Effector memory CD4-positive, alpha-beta T cell (primary cell): ENCODE data around the gene PEG3.

Experiments
- DNase-seq, 3 donors: peaks; one replicate each; pipeline ENCODE4 v3.0.0-alpha.2; 2020
- H3K27ac ChIP-seq: 2 replicates; pipeline ENCODE4 v1.7.0; 2013; ENCODE audit warnings: mild to moderate bottlenecking, low read length, moderate library complexity; ENCODE audit not compliant: insufficient read depth, poor library complexity, severe bottlenecking
- H3K27me3 ChIP-seq: replicated peaks from 2 replicates; pipeline ENCODE4 v1.7.0; 2013; ENCODE audit warnings: mild to moderate bottlenecking, low read length; ENCODE audit not compliant: insufficient read depth, control insufficient read depth, poor library complexity, severe bottlenecking
- H3K36me3 ChIP-seq: 2 replicates; pipeline ENCODE4 v1.7.0; 2013; ENCODE audit warnings: mild to moderate bottlenecking, low read length, moderate library complexity; ENCODE audit not compliant: control insufficient read depth, insufficient read depth
- H3K4me1 ChIP-seq: 2 replicates; pipeline ENCODE4 v1.7.0; 2013; ENCODE audit warnings: low read length, mild to moderate bottlenecking; ENCODE audit not compliant: control insufficient read depth, insufficient read depth, poor library complexity, severe bottlenecking
- H3K4me3 ChIP-seq: 2 replicates; pipeline ENCODE4 v1.7.0; 2013; ENCODE audit warnings: low read length, low read depth, mild to moderate bottlenecking; ENCODE audit not compliant: insufficient read depth, poor library complexity, severe bottlenecking
- H3K9me3 ChIP-seq: 2 replicates; pipeline ENCODE4 v1.7.0; 2013; ENCODE audit warnings: mild to moderate bottlenecking, low read length, moderate library complexity; ENCODE audit not compliant: control insufficient read depth

PEG3 gene

GRCh38 chr19:56831255-56831654 lies 9.3 kb downstream of the PEG3 start:
- Histone ChIP-seq H3K4me1 (no peaks in the 10 kb centered on the region), H3K27ac (no peak overlapping the region), H3K4me3 (no peak overlapping the region), H3K36me3 (no peaks in the 10 kb centered on the region), H3K9me3 (peaks cover 2% of the 10 kb centered on the region), H3K27me3 (no peaks in the 10 kb centered on the region)
- no peak for DNase-seq

GRCh38 chr19:56829596-56829995 lies 10.9 kb downstream of the PEG3 start:
- Histone ChIP-seq H3K4me3 (no peak overlapping the region), H3K27me3 (no peaks in the 10 kb centered on the region), H3K27ac (no peak overlapping the region)

GRCh38 chr19:56827708-56828107 lies 12.8 kb downstream of the PEG3 start:
- H3K4me1 ChIP-seq, result no peaks in the 10 kb centered on the region
- no peaks in the 10 kb centered on the region for H3K27me3 ChIP-seq
- no peaks in the 10 kb centered on the region for H3K36me3 ChIP-seq
- H3K9me3 ChIP-seq, result no peaks in the 10 kb centered on the region
- DNase-seq, result no peak
- no peak overlapping the region for H3K4me3 ChIP-seq
- no peak overlapping the region for H3K27ac ChIP-seq

More at GRCh38 chr19:56829596-56829995, 10.9 kb downstream of the PEG3 start:
- Histone ChIP-seq H3K36me3 (no peaks in the 10 kb centered on the region), H3K4me1 (no peaks in the 10 kb centered on the region), H3K9me3 (peaks cover 2% of the 10 kb centered on the region)
- no peak for DNase-seq

GRCh38 chr19:56823956-56824355 lies 16.6 kb downstream of the PEG3 start:
- DNase-seq, result no peak
- no peak overlapping the region for H3K4me3 ChIP-seq
- H3K27ac ChIP-seq, result no peak overlapping the region
- no peaks in the 10 kb centered on the region for H3K36me3 ChIP-seq
- no peaks in the 10 kb centered on the region for H3K4me1 ChIP-seq
- H3K27me3 ChIP-seq, result no peaks in the 10 kb centered on the region
- H3K9me3 ChIP-seq, result no peaks in the 10 kb centered on the region

GRCh38 chr19:56823417-56823816 lies 17.1 kb downstream of the PEG3 start:
- no peak overlapping the region for H3K4me3 ChIP-seq
- H3K27ac ChIP-seq, result no peak overlapping the region
- H3K4me1 ChIP-seq, result no peaks in the 10 kb centered on the region
- no peaks in the 10 kb centered on the region for H3K9me3 ChIP-seq
- DNase-seq, result no peak
- no peaks in the 10 kb centered on the region for H3K36me3 ChIP-seq
- H3K27me3 ChIP-seq, result no peaks in the 10 kb centered on the region

GRCh38 chr19:56822755-56823154 lies 17.8 kb downstream of the PEG3 start:
- no peak overlapping the region for H3K4me3 ChIP-seq

GRCh38 chr19:56821675-56822074 lies 18.9 kb downstream of the PEG3 start:
- no peak overlapping the region for H3K27ac ChIP-seq
- DNase-seq, result no peak
- H3K4me3 ChIP-seq, result no peak overlapping the region
- H3K9me3 ChIP-seq, result no peaks in the 10 kb centered on the region
- no peaks in the 10 kb centered on the region for H3K4me1 ChIP-seq
- no peaks in the 10 kb centered on the region for H3K27me3 ChIP-seq
- H3K36me3 ChIP-seq, result no peaks in the 10 kb centered on the region

More at GRCh38 chr19:56822755-56823154, 17.8 kb downstream of the PEG3 start:
- H3K36me3 ChIP-seq, result no peaks in the 10 kb centered on the region
- no peak for DNase-seq
- no peaks in the 10 kb centered on the region for H3K9me3 ChIP-seq
- no peaks in the 10 kb centered on the region for H3K4me1 ChIP-seq
- H3K27me3 ChIP-seq, result no peaks in the 10 kb centered on the region
- no peak overlapping the region for H3K27ac ChIP-seq

GRCh38 chr19:56821209-56821608 lies 19.3 kb downstream of the PEG3 start:
- Histone ChIP-seq H3K27ac (no peak overlapping the region), H3K4me3 (no peak overlapping the region), H3K4me1 (no peaks in the 10 kb centered on the region), H3K9me3 (no peaks in the 10 kb centered on the region), H3K36me3 (no peaks in the 10 kb centered on the region), H3K27me3 (no peaks in the 10 kb centered on the region)
- no peak for DNase-seq

GRCh38 chr19:56819166-56819565 lies 21.4 kb downstream of the PEG3 start:
- H3K9me3 ChIP-seq, result peaks cover 4% of the 10 kb centered on the region
- H3K36me3 ChIP-seq, result no peaks in the 10 kb centered on the region
- H3K27me3 ChIP-seq, result no peaks in the 10 kb centered on the region
- H3K4me3 ChIP-seq, result no peak overlapping the region
- no peak for DNase-seq
- no peaks in the 10 kb centered on the region for H3K4me1 ChIP-seq
- no peak overlapping the region for H3K27ac ChIP-seq

GRCh38 chr19:56814656-56815055 lies 25.9 kb downstream of the PEG3 start:
- DNase-seq, result no peak
- Histone ChIP-seq H3K4me1 (no peaks in the 10 kb centered on the region), H3K27ac (no peak overlapping the region), H3K9me3 (peaks cover 4% of the 10 kb centered on the region), H3K27me3 (no peaks in the 10 kb centered on the region), H3K4me3 (no peak overlapping the region), H3K36me3 (no peaks in the 10 kb centered on the region)

- Histone ChIP-seq H3K36me3 (no peaks in the 10 kb centered on the region), H3K4me3 (no peak overlapping the region), H3K9me3 (peaks cover 4% of the 10 kb centered on the region), H3K27ac (no peak overlapping the region), H3K4me1 (no peaks in the 10 kb centered on the region), H3K27me3 (no peaks in the 10 kb centered on the region)
- DNase-seq, result no peak
These were observed 27.0 kb downstream of the PEG3 start for GRCh38 chr19:56813531-56813930.
